Measurements from ENCODE around the gene NUP188.
"Not testable (repeated sequence)": the region's sequence is repeated elsewhere in the genome, so short reads cannot be mapped to it uniquely, and the experiment has no call there.

Gene NUP188

GRCh38 chr9:129002992-129003391 lies 55.5 kb downstream of the NUP188 start:
- TF ChIP-seq CTCF (IDR thresholded peaks at IDR 0.05; ENCODE audit: low read depth, low read length, missing control alignments), result no peak
- Histone ChIP-seq H3K27me3 (replicated peaks) (no peaks in the 10 kb centered on the region), H3K27ac (no peak overlapping the region), H3K4me3 (ENCODE audit: low read depth, low read length) (no peak overlapping the region), H3K36me3 (replicated peaks) (peaks cover 61% of the 10 kb centered on the region)
- in situ Hi-C loops (cut with HindIII; ENCODE audit: low pct_ligation_motif_present, low sequenced_read_pairs), result no loop called here
- DNase-seq, result no peak

- H3K36me3 ChIP-seq (replicated peaks), result peaks cover 59% of the 10 kb centered on the region
- DNase-seq; H3K27ac ChIP-seq; H3K4me3 ChIP-seq (ENCODE audit: low read depth, low read length); H3K27me3 ChIP-seq (replicated peaks); in situ Hi-C loops (cut with HindIII; ENCODE audit: low pct_ligation_motif_present, low sequenced_read_pairs): not testable (repeated sequence)
Observed at GRCh38 chr9:129004173-129004572, 56.7 kb downstream of the NUP188 start.

GRCh38 chr9:129005336-129005997 lies 58.0 kb downstream of the NUP188 start:
- in situ Hi-C loops (cut with HindIII; ENCODE audit: low pct_ligation_motif_present, low sequenced_read_pairs), result no loop called here
- H3K27ac ChIP-seq, result no peak overlapping the region
- no peak overlapping the region for H3K4me3 ChIP-seq (ENCODE audit: low read depth, low read length)
- H3K36me3 ChIP-seq (replicated peaks), result peaks cover 53% of the 10 kb centered on the region
- DNase-seq, result no peak
- no peak for TF ChIP-seq CTCF (IDR thresholded peaks at IDR 0.05; ENCODE audit: low read depth, low read length, missing control alignments)
- no peaks in the 10 kb centered on the region for H3K27me3 ChIP-seq (replicated peaks)

GRCh38 chr9:129006328-129007034 lies 59.0 kb downstream of the NUP188 start:
- peak; percentile 97 for TF ChIP-seq CTCF (IDR thresholded peaks at IDR 0.05; ENCODE audit: low read depth, low read length, missing control alignments)
- in situ Hi-C loops (cut with HindIII; ENCODE audit: low pct_ligation_motif_present, low sequenced_read_pairs), result no loop called here
- peak; percentile 71 for DNase-seq
- no peaks in the 10 kb centered on the region for H3K27me3 ChIP-seq (replicated peaks)
- H3K4me3 ChIP-seq (ENCODE audit: low read depth, low read length), result no peak overlapping the region
- no peak overlapping the region for H3K27ac ChIP-seq
- H3K36me3 ChIP-seq (replicated peaks), result peaks cover 46% of the 10 kb centered on the region

- TF ChIP-seq CTCF (IDR thresholded peaks at IDR 0.05; ENCODE audit: low read depth, low read length, missing control alignments), result no peak
- H3K27ac ChIP-seq, result no peak overlapping the region
Observed at GRCh38 chr9:129007035-129007765, 59.7 kb downstream of the NUP188 start.

GRCh38 chr9:129007766-129008468 lies 60.4 kb downstream of the NUP188 start:
- peaks cover 45% of the 10 kb centered on the region for H3K36me3 ChIP-seq (replicated peaks)
- in situ Hi-C loops (cut with HindIII; ENCODE audit: low pct_ligation_motif_present, low sequenced_read_pairs), result no loop called here
- no peaks in the 10 kb centered on the region for H3K27me3 ChIP-seq (replicated peaks)
- H3K27ac ChIP-seq, result no peak overlapping the region
- no peak overlapping the region for H3K4me3 ChIP-seq (ENCODE audit: low read depth, low read length)
- DNase-seq, result no peak
- no peak for TF ChIP-seq CTCF (IDR thresholded peaks at IDR 0.05; ENCODE audit: low read depth, low read length, missing control alignments)

More at GRCh38 chr9:129007035-129007765, 59.7 kb downstream of the NUP188 start:
- no peaks in the 10 kb centered on the region for H3K27me3 ChIP-seq (replicated peaks)
- H3K36me3 ChIP-seq (replicated peaks), result peaks cover 45% of the 10 kb centered on the region
- in situ Hi-C loops (cut with HindIII; ENCODE audit: low pct_ligation_motif_present, low sequenced_read_pairs), result no loop called here
- H3K4me3 ChIP-seq (ENCODE audit: low read depth, low read length), result no peak overlapping the region
- DNase-seq, result no peak

Measured in brain microvascular endothelial cell (primary cell).